BJ (cell line): ENCODE data around the gene PIP5K1B. TPM values are rescaled to one million over a fixed set of nuclear protein-coding genes. Genes with fewer than 3 reads are reported as not detected.

Experiments used
- CTCF ChIA-PET: fragments of 350-600 bp; formaldehyde crosslinking; extraction: SDS; loops from one replicate; lab custom pipeline; 2021; ENCODE audit warnings: antibody characterized with exemption, inconsistent platforms; lab: Yijun Ruan, JAX
- POLR2A ChIA-PET: fragments of 300-600 bp; sonication (Branson Sonifier 250); formaldehyde crosslinking; extraction: SDS; loops from one replicate; lab custom pipeline; 2021; ENCODE audit warnings: antibody characterized with exemption; lab: Charles Lee
- DNase-seq: peaks from one replicate; pipeline ENCODE4 v3.0.0-alpha.2; 2011; ENCODE audit warnings: low read depth
- H3K27me3 ChIP-seq: 2 replicates; pipeline ENCODE4 v1.6.0; 2011; ENCODE audit warnings: low read length; ENCODE audit not compliant: control insufficient read depth, insufficient read depth
- H3K36me3 ChIP-seq: 2 replicates; pipeline ENCODE4 v1.5.1; 2011; ENCODE audit warnings: low read length; ENCODE audit not compliant: control insufficient read depth, insufficient read depth
- H3K4me3 ChIP-seq: 2 replicates; pipeline ENCODE4 v1.5.1; 2011; ENCODE audit warnings: low read depth, mild to moderate bottlenecking, control low read depth, low read length
- polyA plus RNA-seq: library from polyadenylated mRNA; depleted of rRNA; stranded (reverse); fragments of >200 nt; gene quantifications from 2 replicates; pipeline ENCODE4 v1.2.3, GENCODE V29; 2011
- TF ChIP-seq, protein P1 (sequence below): IDR thresholded peaks from 2 replicates; pipeline ENCODE4 v1.5.1; 2011; ENCODE audit warnings: low read depth, mild to moderate bottlenecking, control low read depth, inconsistent platforms, low read length, moderate library complexity; ENCODE audit not compliant: insufficient read depth

The PIP5K1B gene
- polyA plus RNA-seq, 1 experiment = not detected

DNA sequence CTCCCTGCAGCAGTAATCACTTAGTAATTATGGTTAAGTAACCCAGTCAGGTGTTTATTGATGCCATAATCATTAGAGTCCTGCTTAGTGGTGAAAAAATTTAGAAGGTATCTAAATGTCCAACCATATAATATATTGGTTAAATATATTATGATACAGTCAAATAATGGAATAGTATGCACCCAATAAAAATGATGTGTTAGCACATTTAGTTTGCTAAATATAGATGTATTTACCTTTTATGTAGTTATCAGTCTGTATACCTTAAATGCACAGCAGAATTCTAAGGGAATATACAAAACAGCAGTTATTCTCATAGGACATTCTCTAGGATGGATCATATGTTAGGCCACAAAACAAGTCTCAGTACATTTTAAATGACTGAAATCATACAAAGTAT lies 218.4 kb downstream of the PIP5K1B start:
- Histone ChIP-seq H3K4me3 (no peak overlapping the region), H3K27me3 (no peaks in the 10 kb centered on the region), H3K36me3 (no peaks in the 10 kb centered on the region)
- no peak for DNase-seq
- TF ChIP-seq, protein P1, sequence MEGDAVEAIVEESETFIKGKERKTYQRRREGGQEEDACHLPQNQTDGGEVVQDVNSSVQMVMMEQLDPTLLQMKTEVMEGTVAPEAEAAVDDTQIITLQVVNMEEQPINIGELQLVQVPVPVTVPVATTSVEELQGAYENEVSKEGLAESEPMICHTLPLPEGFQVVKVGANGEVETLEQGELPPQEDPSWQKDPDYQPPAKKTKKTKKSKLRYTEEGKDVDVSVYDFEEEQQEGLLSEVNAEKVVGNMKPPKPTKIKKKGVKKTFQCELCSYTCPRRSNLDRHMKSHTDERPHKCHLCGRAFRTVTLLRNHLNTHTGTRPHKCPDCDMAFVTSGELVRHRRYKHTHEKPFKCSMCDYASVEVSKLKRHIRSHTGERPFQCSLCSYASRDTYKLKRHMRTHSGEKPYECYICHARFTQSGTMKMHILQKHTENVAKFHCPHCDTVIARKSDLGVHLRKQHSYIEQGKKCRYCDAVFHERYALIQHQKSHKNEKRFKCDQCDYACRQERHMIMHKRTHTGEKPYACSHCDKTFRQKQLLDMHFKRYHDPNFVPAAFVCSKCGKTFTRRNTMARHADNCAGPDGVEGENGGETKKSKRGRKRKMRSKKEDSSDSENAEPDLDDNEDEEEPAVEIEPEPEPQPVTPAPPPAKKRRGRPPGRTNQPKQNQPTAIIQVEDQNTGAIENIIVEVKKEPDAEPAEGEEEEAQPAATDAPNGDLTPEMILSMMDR = no peak
- CTCF ChIA-PET = interaction anchor here (0.6 kb wide), 1 partner anchor 214 kb away, joined by 4 read pairs; no protein-coding TSS in a partner anchor
- POLR2A ChIA-PET = no interaction called here

DNA sequence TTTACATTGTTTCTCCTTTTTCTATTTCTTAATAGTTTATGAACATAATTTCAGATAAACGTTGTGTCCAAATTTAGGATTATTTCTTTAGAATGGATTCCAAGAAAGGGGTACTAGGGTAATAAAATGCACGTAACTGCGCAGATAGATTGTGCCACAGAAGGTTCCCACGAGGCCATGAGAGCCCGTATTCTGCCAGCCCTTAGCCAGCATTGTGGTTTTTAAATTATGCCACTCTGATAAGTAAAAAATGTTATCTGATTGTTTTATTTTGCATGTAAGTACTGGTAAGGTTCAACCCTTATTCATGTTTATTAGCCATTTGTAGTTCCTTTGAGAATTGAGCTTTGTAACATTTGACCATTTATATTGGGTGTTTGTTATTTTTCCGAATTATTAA lies 220.1 kb downstream of the PIP5K1B start:
- Histone ChIP-seq H3K27me3 (no peaks in the 10 kb centered on the region), H3K4me3 (no peak overlapping the region), H3K36me3 (no peaks in the 10 kb centered on the region)
- no peak for DNase-seq
- POLR2A ChIA-PET = no interaction called here
- TF ChIP-seq, protein P1 = no peak
- CTCF ChIA-PET = no interaction called here

DNA sequence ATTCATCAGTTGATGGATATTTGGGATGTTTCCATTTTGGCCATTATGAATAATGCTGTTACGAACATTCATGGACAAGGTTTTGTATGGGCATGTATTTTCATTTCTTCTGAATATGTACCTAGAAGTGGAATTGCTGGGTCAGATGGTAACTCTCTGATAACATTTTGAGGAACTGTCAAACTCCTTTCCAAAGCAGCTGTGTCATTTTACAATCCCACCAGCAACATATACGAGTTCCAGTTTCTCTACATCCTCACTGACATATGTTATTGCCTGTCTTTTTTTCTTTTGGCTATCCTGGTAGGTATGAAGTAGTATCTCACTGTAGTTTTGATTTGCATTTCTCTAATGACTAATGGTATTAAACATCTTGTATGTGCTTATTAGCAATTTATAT lies 222.1 kb downstream of the PIP5K1B start:
- no peak overlapping the region for H3K4me3 ChIP-seq
- POLR2A ChIA-PET = no interaction called here
- no peaks in the 10 kb centered on the region for H3K27me3 ChIP-seq
- no peak for DNase-seq
- CTCF ChIA-PET = interaction anchor here (1.0 kb wide), 1 partner anchor 19 kb away, joined by 3 read pairs; no protein-coding TSS in a partner anchor
- TF ChIP-seq, protein P1 = no peak
- H3K36me3 ChIP-seq = no peaks in the 10 kb centered on the region

DNA sequence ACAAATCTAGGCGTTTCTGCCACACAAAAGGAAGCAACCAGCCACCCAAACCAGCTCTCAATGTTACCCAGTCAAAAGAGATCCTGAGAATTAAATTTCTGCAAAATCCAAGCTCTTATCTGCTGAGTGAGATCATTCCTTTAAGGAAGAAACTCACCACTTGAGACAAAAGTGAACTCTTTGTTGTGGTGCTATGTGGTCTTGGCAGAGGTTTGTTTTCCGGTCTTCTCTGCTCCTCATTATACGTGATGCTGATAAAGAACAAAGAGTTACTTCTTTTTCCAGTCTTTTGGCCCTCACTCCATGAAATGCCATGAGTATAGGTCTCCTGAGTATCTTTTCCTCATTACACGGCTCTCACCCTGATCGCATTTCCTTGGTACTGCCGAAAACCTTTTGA lies 226.8 kb downstream of the PIP5K1B start:
- no peaks in the 10 kb centered on the region for H3K36me3 ChIP-seq
- CTCF ChIA-PET = no interaction called here
- no peak overlapping the region for H3K4me3 ChIP-seq
- TF ChIP-seq, protein P1 = no peak
- H3K27me3 ChIP-seq = no peaks in the 10 kb centered on the region
- no peak for DNase-seq
- POLR2A ChIA-PET = no interaction called here

DNA sequence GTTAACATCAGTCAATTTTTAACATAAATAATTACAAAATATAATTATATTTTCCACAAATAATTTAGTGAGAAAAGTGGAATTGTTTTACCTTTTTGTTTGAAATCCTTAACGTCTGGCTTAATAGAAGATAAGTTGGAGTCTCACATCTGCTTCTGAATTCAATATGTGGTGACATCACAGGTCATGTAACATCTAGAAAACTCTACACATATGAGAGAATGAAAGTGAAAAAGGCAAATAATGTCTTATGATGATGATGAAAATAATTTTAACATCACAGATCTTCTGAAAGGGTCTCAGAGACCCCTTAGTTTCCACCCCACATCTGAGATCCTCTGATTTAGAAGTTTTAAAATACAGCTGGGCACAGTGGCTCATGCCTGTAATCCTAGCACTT lies 227.4 kb downstream of the PIP5K1B start:
- Histone ChIP-seq H3K27me3 (no peaks in the 10 kb centered on the region), H3K36me3 (no peaks in the 10 kb centered on the region), H3K4me3 (no peak overlapping the region)
- CTCF ChIA-PET = no interaction called here
- DNase-seq = no peak
- POLR2A ChIA-PET = no interaction called here
- TF ChIP-seq, protein P1 = no peak
